ENCODE results near the gene PSMD6. TPM values are rescaled to one million over a fixed set of nuclear protein-coding genes. Genes with fewer than 3 reads are reported as not detected.

The PSMD6 gene
- total RNA-seq, 1 experiment from 2014 or later, result 66.0 TPM

DNA sequence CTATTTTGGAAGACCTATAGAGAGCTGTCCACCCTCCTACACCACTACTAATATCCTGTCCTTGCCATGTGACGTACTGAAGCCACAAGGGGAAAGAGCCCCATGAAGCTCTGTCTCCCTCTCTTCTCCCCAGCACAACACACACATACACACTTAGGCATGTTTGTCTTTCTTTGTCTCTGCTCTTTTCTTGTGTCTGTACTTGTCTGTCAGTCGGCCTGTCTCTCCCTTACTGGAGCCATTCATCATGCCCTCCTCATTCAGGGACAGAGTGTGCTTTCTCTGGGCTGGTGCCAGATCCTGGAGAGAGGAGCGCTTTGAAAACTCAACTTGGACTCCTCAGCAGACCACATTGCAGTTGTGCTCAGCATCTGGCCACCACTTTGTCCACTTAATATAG lies 47.6 kb downstream of the PSMD6 start:
- peak; percentile 33 for DNase-seq
- Histone ChIP-seq H3K36me3 (peaks cover under 1% of the 10 kb centered on the region), H3K4me3 (no peak overlapping the region), H3K9me3 (no peaks in the 10 kb centered on the region), H3K27me3 (no peaks in the 10 kb centered on the region)

GRCh38 chr3:63974451-63974850 lies 48.8 kb downstream of the PSMD6 start:
- H3K27me3 ChIP-seq, result no peaks in the 10 kb centered on the region
- H3K36me3 ChIP-seq, result no peaks in the 10 kb centered on the region; the same call in 1 of the 2 replicates
- no peak for DNase-seq
- no peaks in the 10 kb centered on the region for H3K9me3 ChIP-seq
- H3K4me3 ChIP-seq, result no peak overlapping the region

GRCh38 chr3:63973406-63973805 lies 49.9 kb downstream of the PSMD6 start:
- Histone ChIP-seq H3K4me3 (no peak overlapping the region), H3K36me3 (no peaks in the 10 kb centered on the region; the same call in 1 of the 2 replicates), H3K27me3 (no peaks in the 10 kb centered on the region), H3K9me3 (no peaks in the 10 kb centered on the region)
- DNase-seq, result no peak

DNA sequence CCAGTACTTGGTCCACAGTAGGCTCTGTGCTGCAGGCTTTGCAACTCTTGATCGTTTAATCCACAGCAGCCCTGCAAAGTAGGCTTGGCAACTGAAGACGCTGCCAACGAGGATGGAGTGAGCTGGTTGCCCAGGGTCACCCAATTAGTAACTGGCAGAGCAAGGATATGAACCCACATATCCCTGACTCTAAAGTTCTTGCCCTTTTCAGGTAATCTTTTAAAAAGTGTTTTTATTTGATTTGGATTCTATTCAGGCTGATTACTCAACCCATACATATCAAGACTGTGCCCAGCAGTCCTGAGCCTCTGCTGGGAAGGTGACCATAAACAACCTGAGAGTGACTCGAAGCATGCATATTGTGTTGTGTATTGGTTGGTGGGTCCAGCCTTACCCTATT lies 50.3 kb downstream of the PSMD6 start:
- Histone ChIP-seq H3K27me3 (no peaks in the 10 kb centered on the region), H3K4me3 (no peak overlapping the region), H3K36me3 (no peaks in the 10 kb centered on the region; the same call in 1 of the 2 replicates), H3K9me3 (no peaks in the 10 kb centered on the region)
- DNase-seq, result no peak

GRCh38 chr3:63972196-63972595 lies 51.1 kb downstream of the PSMD6 start:
- no peaks in the 10 kb centered on the region for H3K27me3 ChIP-seq
- no peaks in the 10 kb centered on the region; the same call in 1 of the 2 replicates for H3K36me3 ChIP-seq
- H3K9me3 ChIP-seq, result no peaks in the 10 kb centered on the region
- DNase-seq, result no peak
- no peak overlapping the region for H3K4me3 ChIP-seq

GRCh38 chr3:63970631-63971475 lies 52.4 kb downstream of the PSMD6 start:
- DNase-seq, result no peak
- no peaks in the 10 kb centered on the region for H3K27me3 ChIP-seq
- no peaks in the 10 kb centered on the region for H3K9me3 ChIP-seq
- H3K36me3 ChIP-seq, result no peaks in the 10 kb centered on the region; the same call in 1 of the 2 replicates
- H3K4me3 ChIP-seq, result no peak overlapping the region

DNA sequence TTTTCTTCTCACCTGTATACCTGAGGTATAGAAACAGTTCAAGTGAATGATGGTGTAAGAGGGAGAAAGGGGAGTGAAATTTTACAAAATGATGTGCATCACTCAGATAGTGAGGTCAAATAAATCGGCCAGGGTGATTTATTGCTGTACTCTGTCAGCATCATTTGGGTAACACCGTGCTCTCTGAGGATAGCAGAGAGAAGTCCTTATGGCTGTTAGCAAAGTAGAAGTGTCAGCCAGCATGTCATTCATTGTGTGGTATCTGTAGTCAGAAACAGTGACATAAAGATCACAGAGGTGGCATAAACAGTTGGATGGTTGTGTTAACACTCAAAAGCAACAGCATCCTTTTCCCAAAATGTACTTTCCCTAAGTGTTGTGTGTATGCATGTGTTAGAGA lies 53.4 kb downstream of the PSMD6 start:
- Histone ChIP-seq H3K27me3 (no peaks in the 10 kb centered on the region), H3K36me3 (no peaks in the 10 kb centered on the region; the same call in 1 of the 2 replicates), H3K4me3 (no peak overlapping the region), H3K9me3 (no peaks in the 10 kb centered on the region)
- no peak for DNase-seq

DNA sequence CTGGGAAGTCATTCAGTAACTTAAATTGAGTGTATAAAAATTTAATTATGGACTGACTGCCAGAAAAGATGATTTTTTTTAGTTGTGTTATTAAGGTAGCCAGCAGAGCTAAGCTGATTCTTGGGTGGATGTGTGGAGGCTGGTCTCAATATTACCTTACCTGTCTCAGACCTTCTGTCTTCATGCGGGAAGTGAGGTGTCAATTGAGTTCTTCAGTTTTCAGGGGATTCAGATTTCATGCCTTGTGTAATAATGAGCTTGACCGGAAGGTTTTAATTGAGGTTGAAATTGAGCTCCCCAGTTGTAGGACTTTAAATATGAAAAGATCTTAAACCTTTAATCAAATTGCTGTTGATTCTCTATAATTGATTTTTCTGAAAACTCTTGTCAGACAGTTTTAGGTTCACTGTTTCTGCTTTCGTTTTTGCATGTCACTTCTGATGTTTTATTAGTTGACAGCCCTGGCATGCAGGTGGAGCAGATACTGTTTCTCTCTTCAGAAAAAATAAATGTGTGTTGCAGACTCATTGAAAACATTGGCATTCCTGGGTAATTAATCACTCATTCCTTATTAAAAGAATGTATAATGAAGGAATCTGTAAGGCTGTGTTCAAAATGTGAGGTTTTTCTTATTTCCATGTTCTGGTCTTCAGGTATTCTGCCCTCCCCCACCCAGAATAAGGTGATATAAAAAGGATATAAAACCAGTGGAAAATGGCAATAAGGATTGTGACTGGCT lies 54.5 kb downstream of the PSMD6 start:
- peaks cover 4% of the 10 kb centered on the region; the same call in 1 of the 2 replicates for H3K36me3 ChIP-seq
- H3K9me3 ChIP-seq, result no peaks in the 10 kb centered on the region
- H3K4me3 ChIP-seq, result no peak overlapping the region
- DNase-seq, result no peak
- H3K27me3 ChIP-seq, result no peaks in the 10 kb centered on the region

DNA sequence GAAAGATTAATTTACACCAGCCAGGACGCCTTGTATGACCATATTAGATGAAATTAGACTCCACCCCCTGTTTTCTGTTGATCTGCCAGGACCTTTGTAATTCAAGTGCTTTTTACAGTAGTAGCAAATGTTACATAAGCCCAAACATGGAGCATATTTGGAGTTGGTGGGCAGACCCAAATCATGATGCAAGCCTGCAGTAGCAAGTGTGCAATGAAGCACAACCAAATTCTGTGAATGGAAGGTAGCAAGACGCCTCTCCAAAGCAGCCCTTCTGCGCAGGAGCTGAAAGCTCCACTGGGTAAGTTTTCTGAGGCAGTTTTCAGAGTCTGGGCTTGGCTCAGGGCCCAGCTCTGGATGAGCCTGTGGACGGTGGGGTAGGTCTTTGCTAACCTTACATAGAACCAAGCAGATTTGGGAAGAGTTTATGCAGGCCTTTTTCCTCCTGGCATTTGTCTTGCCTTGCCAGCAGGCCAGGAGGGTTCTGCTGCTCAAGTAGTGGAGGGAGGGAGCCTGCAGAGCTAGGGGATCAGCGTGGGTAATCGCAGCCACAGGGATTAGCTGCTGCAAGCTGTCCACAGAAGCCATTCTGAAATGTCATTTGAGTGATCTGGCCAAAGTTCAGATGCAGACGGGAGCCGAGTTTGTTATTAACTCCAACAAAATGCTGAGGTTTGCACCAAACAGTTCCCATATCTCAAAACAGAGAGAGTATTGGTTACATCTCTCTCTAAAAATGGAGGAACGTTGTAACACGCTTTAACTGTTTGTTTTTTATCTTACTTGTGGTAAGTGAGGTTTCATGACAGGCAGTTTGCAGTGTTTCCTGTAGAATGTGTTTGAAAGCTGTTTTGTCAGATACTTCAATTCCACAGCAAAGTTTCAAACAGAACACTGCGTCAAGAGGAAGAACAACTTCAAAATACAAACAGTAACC lies 55.4 kb downstream of the PSMD6 start:
- Histone ChIP-seq H3K9me3 (no peaks in the 10 kb centered on the region), H3K27me3 (no peaks in the 10 kb centered on the region), H3K36me3 (peaks cover 4% of the 10 kb centered on the region; the same call in 1 of the 2 replicates), H3K4me3 (no peak overlapping the region)
- no peak for DNase-seq

- Histone ChIP-seq H3K4me3 (no peak overlapping the region), H3K27me3 (no peaks in the 10 kb centered on the region), H3K9me3 (no peaks in the 10 kb centered on the region), H3K36me3 (peaks cover 4% of the 10 kb centered on the region; the same call in 1 of the 2 replicates)
- DNase-seq, result no peak
Observed at GRCh38 chr3:63966871-63967270, 56.4 kb downstream of the PSMD6 start.

DNA sequence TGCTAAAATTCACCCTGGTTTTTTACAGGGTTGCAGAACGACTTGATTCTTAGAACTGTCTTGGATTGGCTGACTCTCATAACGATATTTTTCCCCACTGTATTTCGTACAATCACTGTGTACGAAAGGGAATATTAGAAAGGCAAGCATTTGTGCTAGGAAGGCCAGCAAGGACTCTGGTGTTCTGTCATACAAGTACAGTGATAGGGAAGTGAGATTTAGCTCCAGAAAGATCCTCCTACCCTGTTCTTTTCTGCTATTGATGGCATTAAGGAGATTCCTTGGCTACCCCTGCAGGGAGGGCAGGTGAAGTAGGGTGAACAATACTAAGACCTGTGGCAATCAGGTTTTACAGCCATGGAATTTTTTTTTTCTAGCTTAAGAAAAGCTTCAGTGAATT lies 57.3 kb downstream of the PSMD6 start:
- H3K36me3 ChIP-seq, result peaks cover 4% of the 10 kb centered on the region; the same call in 1 of the 2 replicates
- no peak overlapping the region for H3K4me3 ChIP-seq
- no peaks in the 10 kb centered on the region for H3K9me3 ChIP-seq
- DNase-seq, result no peak
- H3K27me3 ChIP-seq, result no peaks in the 10 kb centered on the region

DNA sequence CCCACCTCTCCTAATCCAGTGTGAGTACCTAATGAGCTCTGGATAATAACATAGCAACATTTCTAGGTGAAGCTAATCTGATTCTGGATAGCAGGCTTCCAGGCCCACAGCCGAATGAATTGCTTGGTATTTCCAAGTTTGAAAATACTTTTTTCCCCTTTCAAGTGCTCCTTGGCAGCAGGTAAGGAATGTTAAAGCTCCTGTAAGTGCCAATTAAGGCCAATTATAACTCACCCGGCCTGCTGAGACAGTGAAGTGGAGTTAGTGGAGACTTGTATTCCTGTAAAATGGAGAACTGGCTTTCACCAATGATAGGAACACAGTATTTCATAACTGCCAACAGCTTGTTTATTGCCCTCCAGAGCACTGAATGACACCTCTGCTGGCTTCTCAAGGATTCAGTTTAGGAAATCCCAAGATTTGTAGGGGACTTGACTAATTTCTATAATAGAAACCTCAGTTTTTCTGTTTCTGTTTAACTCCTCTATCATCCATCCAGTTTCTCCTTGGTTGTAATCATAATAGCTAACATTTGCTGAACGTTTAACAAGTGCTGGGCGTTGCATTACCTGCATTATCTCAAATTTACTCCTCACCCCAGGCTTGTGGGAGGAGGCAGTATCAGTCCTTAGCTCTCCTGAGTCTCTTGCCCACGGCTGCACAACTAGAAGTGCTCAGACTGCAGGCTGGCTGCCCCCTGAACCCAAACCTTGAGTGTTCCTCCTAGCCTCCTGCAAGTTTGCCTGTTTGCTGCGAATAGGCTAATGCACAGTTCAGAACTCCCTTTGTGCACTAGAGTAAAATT lies 58.4 kb downstream of the PSMD6 start:
- no peaks in the 10 kb centered on the region for H3K9me3 ChIP-seq
- no peak for DNase-seq
- H3K4me3 ChIP-seq, result no peak overlapping the region
- no peaks in the 10 kb centered on the region for H3K27me3 ChIP-seq
- peaks cover 4% of the 10 kb centered on the region; the same call in 1 of the 2 replicates for H3K36me3 ChIP-seq

DNA sequence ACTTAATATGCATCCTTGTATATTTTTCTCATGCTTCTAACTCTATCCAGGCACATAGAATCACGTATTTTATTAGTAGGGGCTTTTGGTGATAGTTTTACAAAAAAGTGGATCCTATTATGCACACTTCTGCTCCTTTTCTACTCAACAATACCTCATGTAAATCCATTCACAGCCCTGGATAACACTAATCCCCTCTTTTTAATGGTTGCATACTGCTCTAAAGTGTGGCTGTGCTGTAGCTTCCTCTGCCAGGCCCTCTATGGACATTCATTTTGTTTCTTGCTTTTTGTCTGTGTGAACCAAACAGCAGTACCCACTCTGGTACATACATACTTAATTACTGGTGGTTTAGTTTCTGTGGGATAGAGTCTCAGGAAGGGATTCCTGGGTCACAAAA lies 59.8 kb downstream of the PSMD6 start:
- DNase-seq, result no peak
- Histone ChIP-seq H3K27me3 (no peaks in the 10 kb centered on the region), H3K9me3 (no peaks in the 10 kb centered on the region)

GRCh38 chr3:63961891-63962290 lies 61.4 kb downstream of the PSMD6 start:
- Histone ChIP-seq H3K27me3 (no peaks in the 10 kb centered on the region), H3K4me3 (no peak overlapping the region), H3K9me3 (no peaks in the 10 kb centered on the region), H3K36me3 (peaks cover 4% of the 10 kb centered on the region; the same call in 1 of the 2 replicates)
- DNase-seq, result no peak

More for the DNA sequence above, 59.8 kb downstream of the PSMD6 start:
- H3K36me3 ChIP-seq, result peaks cover 4% of the 10 kb centered on the region; the same call in 1 of the 2 replicates
- H3K4me3 ChIP-seq, result no peak overlapping the region
